Activated naive CD8-positive, alpha-beta T cell (primary cell): ENCODE data around the gene WDR26.
A peak's percentile ranks its signal among the peaks of the same experiment; 100 is the strongest.
"Not testable (repeated sequence)": the region's sequence is repeated elsewhere in the genome, so short reads cannot be mapped to it uniquely, and the experiment has no call there.

ENCODE experiments used
- H3K27ac Mint-ChIP-seq: one replicate; pipeline ENCODE4 v1.8.0; 2021; ENCODE audit warnings: mixed read lengths
- H3K27me3 Mint-ChIP-seq: one replicate; pipeline ENCODE4 v1.8.0; 2021; ENCODE audit warnings: mixed read lengths
- H3K36me3 Mint-ChIP-seq: one replicate; pipeline ENCODE4 v1.8.0; 2021; ENCODE audit warnings: mixed read lengths
- H3K4me1 Mint-ChIP-seq: one replicate; pipeline ENCODE4 v1.8.0; 2021; ENCODE audit warnings: low read depth, mixed read lengths
- H3K4me3 Mint-ChIP-seq: one replicate; pipeline ENCODE4 v1.8.0; 2021; ENCODE audit warnings: mild to moderate bottlenecking, mixed read lengths
- H3K9me3 Mint-ChIP-seq: one replicate; pipeline ENCODE4 v1.8.0; 2021; ENCODE audit warnings: low read depth, mixed read lengths

WDR26 gene

GRCh38 chr1:224434691-224435317, at the start of gene WDR26:
TSS of gene WDR26 (minus strand) at chr1:224434797.
- Mint-ChIP-seq H3K36me3 (peaks cover 13% of the 10 kb centered on the region), H3K27me3 (no peaks in the 10 kb centered on the region), H3K9me3 (no peaks in the 10 kb centered on the region), H3K27ac (peak within 1 kb of the TSS; percentile 98), H3K4me3 (peak within 1 kb of the TSS; percentile 96), H3K4me1 (peaks cover 62% of the 10 kb centered on the region)

GRCh38 chr1:224483206-224483605, 48.6 kb upstream of the WDR26 start:
- H3K36me3 Mint-ChIP-seq, H3K4me3 Mint-ChIP-seq, H3K27me3 Mint-ChIP-seq, H3K9me3 Mint-ChIP-seq, H3K27ac Mint-ChIP-seq, H3K4me1 Mint-ChIP-seq: not testable (repeated sequence)

- Mint-ChIP-seq H3K4me1 (no peaks in the 10 kb centered on the region), H3K36me3 (peaks cover 6% of the 10 kb centered on the region), H3K27ac (no peak overlapping the region), H3K27me3 (no peaks in the 10 kb centered on the region), H3K9me3 (peaks cover 3% of the 10 kb centered on the region), H3K4me3 (no peak overlapping the region)
Measured at GRCh38 chr1:224482619-224483018, 48.0 kb upstream of the WDR26 start.

GRCh38 chr1:224481601-224482000, 47.0 kb upstream of the WDR26 start:
- Mint-ChIP-seq H3K27ac (no peak overlapping the region), H3K9me3 (peaks cover 3% of the 10 kb centered on the region), H3K4me1 (no peaks in the 10 kb centered on the region), H3K27me3 (no peaks in the 10 kb centered on the region), H3K4me3 (no peak overlapping the region), H3K36me3 (peaks cover 6% of the 10 kb centered on the region)

- not testable (repeated sequence) for H3K36me3 Mint-ChIP-seq, H3K4me1 Mint-ChIP-seq, H3K9me3 Mint-ChIP-seq
Measured at GRCh38 chr1:224480888-224481459, 46.4 kb upstream of the WDR26 start.

GRCh38 chr1:224480200-224480599, 45.6 kb upstream of the WDR26 start:
- H3K9me3 Mint-ChIP-seq, H3K36me3 Mint-ChIP-seq, H3K4me1 Mint-ChIP-seq, H3K4me3 Mint-ChIP-seq, H3K27me3 Mint-ChIP-seq, H3K27ac Mint-ChIP-seq: not testable (repeated sequence)

More at GRCh38 chr1:224480888-224481459, 46.4 kb upstream of the WDR26 start:
- H3K27ac Mint-ChIP-seq, H3K4me3 Mint-ChIP-seq, H3K27me3 Mint-ChIP-seq: not testable (repeated sequence)

GRCh38 chr1:224472806-224473205, 38.2 kb upstream of the WDR26 start:
- Mint-ChIP-seq H3K4me3 (no peak overlapping the region), H3K4me1 (no peaks in the 10 kb centered on the region), H3K36me3 (peaks cover 3% of the 10 kb centered on the region), H3K27me3 (no peaks in the 10 kb centered on the region), H3K9me3 (peaks cover 6% of the 10 kb centered on the region), H3K27ac (no peak overlapping the region)

- Mint-ChIP-seq H3K36me3 (no peaks in the 10 kb centered on the region), H3K27me3 (no peaks in the 10 kb centered on the region), H3K27ac (no peak overlapping the region), H3K4me1 (peaks cover 6% of the 10 kb centered on the region), H3K9me3 (no peaks in the 10 kb centered on the region), H3K4me3 (no peak overlapping the region)
Measured at GRCh38 chr1:224466154-224466553, 31.6 kb upstream of the WDR26 start.

GRCh38 chr1:224459966-224460365, 25.4 kb upstream of the WDR26 start:
- H3K4me3 Mint-ChIP-seq = no peak overlapping the region
- H3K9me3 Mint-ChIP-seq = no peaks in the 10 kb centered on the region
- no peaks in the 10 kb centered on the region for H3K36me3 Mint-ChIP-seq
- peaks cover 9% of the 10 kb centered on the region for H3K4me1 Mint-ChIP-seq
- peak overlapping the region; percentile 59 for H3K27ac Mint-ChIP-seq
- no peaks in the 10 kb centered on the region for H3K27me3 Mint-ChIP-seq

GRCh38 chr1:224458996-224459395, 24.4 kb upstream of the WDR26 start:
- H3K27me3 Mint-ChIP-seq = no peaks in the 10 kb centered on the region
- H3K4me1 Mint-ChIP-seq = peaks cover 11% of the 10 kb centered on the region
- no peak overlapping the region for H3K4me3 Mint-ChIP-seq
- H3K27ac Mint-ChIP-seq = no peak overlapping the region
- no peaks in the 10 kb centered on the region for H3K36me3 Mint-ChIP-seq
- no peaks in the 10 kb centered on the region for H3K9me3 Mint-ChIP-seq

GRCh38 chr1:224458296-224458695, 23.7 kb upstream of the WDR26 start:
- Mint-ChIP-seq H3K4me1 (peaks cover 11% of the 10 kb centered on the region), H3K36me3 (no peaks in the 10 kb centered on the region), H3K4me3 (no peak overlapping the region), H3K27ac (no peak overlapping the region), H3K27me3 (no peaks in the 10 kb centered on the region), H3K9me3 (no peaks in the 10 kb centered on the region)

GRCh38 chr1:224457782-224458144, 23.2 kb upstream of the WDR26 start:
- H3K36me3 Mint-ChIP-seq = no peaks in the 10 kb centered on the region
- no peaks in the 10 kb centered on the region for H3K27me3 Mint-ChIP-seq
- peaks cover 11% of the 10 kb centered on the region for H3K4me1 Mint-ChIP-seq
- no peak overlapping the region for H3K4me3 Mint-ChIP-seq
- H3K9me3 Mint-ChIP-seq = no peaks in the 10 kb centered on the region
- no peak overlapping the region for H3K27ac Mint-ChIP-seq

- Mint-ChIP-seq H3K9me3 (no peaks in the 10 kb centered on the region), H3K4me1 (peaks cover 11% of the 10 kb centered on the region), H3K27me3 (no peaks in the 10 kb centered on the region), H3K36me3 (no peaks in the 10 kb centered on the region), H3K27ac (peak overlapping the region; percentile 81), H3K4me3 (no peak overlapping the region)
Measured at GRCh38 chr1:224456637-224456953, 22.0 kb upstream of the WDR26 start.

GRCh38 chr1:224454402-224455055, 19.9 kb upstream of the WDR26 start:
- peaks cover 2% of the 10 kb centered on the region for H3K36me3 Mint-ChIP-seq
- no peaks in the 10 kb centered on the region for H3K9me3 Mint-ChIP-seq
- no peak overlapping the region for H3K4me3 Mint-ChIP-seq
- H3K27me3 Mint-ChIP-seq = no peaks in the 10 kb centered on the region
- peaks cover 24% of the 10 kb centered on the region for H3K4me1 Mint-ChIP-seq
- no peak overlapping the region for H3K27ac Mint-ChIP-seq

GRCh38 chr1:224450561-224451350, 16.2 kb upstream of the WDR26 start:
- Mint-ChIP-seq H3K36me3 (peaks cover 2% of the 10 kb centered on the region), H3K27me3 (no peaks in the 10 kb centered on the region), H3K9me3 (no peaks in the 10 kb centered on the region), H3K4me1 (peaks cover 16% of the 10 kb centered on the region), H3K27ac (no peak overlapping the region), H3K4me3 (no peak overlapping the region)
